ENCODE measurements around the gene MTCL1.

Gene MTCL1

GRCh38 chr18:8726963-8727705 is 21.8 kb downstream of the MTCL1 start:
- Histone ChIP-seq H3K9me3 (ENCODE audit: insufficient read depth, low read depth, low read length) (no peaks in the 10 kb centered on the region), H3K27me3 (ENCODE audit: insufficient read depth, low read length, poor library complexity, severe bottlenecking) (no peaks in the 10 kb centered on the region), H3K9ac (ENCODE audit: low read depth, low read length, poor library complexity, severe bottlenecking) (peak overlapping the region; percentile 63), H2AFZ (ENCODE audit: low read length) (no peak overlapping the region; the same call in 1 of the 2 replicates), H3K36me3 (ENCODE audit: insufficient read depth, low read length) (peaks cover 13% of the 10 kb centered on the region; the same call in 1 of the 2 replicates), H3K9me2 (replicated peaks; ENCODE audit: low read depth, low read length) (no peaks in the 10 kb centered on the region), H4K20me1 (ENCODE audit: insufficient read depth, low read length, poor library complexity, severe bottlenecking) (no peaks in the 10 kb centered on the region), H3K79me2 (ENCODE audit: insufficient read depth, low read length) (peaks cover 15% of the 10 kb centered on the region; the same call in 1 of the 2 replicates), H3K4me1 (ENCODE audit: insufficient read depth, low read length, poor library complexity, severe bottlenecking) (peaks cover 35% of the 10 kb centered on the region), H3K4me3 (ENCODE audit: low read length, poor library complexity, severe bottlenecking) (peak overlapping the region; percentile 43), H3F3A (ENCODE audit: low read depth) (0 out of 2 replicates have a peak, but pooled peaks cover 4% of the 10 kb centered on the region), H3K4me2 (ENCODE audit: low read depth, low read length, poor library complexity, severe bottlenecking) (peak overlapping the region; percentile 66)
- no peak for TF ChIP-seq EZH2phosphoT487 (IDR thresholded peaks at IDR 0.05; ENCODE audit: borderline replicate concordance)
- TF ChIP-seq CTCF (conservative IDR thresholded peaks at IDR 0.05; ENCODE audit: low read length) = no peak

GRCh38 chr18:8730080-8730827 is 24.9 kb downstream of the MTCL1 start:
- Histone ChIP-seq H3K9me2 (replicated peaks; ENCODE audit: low read depth, low read length) (no peaks in the 10 kb centered on the region), H3K27me3 (ENCODE audit: insufficient read depth, low read length, poor library complexity, severe bottlenecking) (no peaks in the 10 kb centered on the region), H3K4me2 (ENCODE audit: low read depth, low read length, poor library complexity, severe bottlenecking) (peak overlapping the region; percentile 66), H3F3A (ENCODE audit: low read depth) (0 out of 2 replicates have a peak, but pooled peaks cover 4% of the 10 kb centered on the region), H4K20me1 (ENCODE audit: insufficient read depth, low read length, poor library complexity, severe bottlenecking) (no peaks in the 10 kb centered on the region), H2AFZ (ENCODE audit: low read length) (no peak overlapping the region), H3K9me3 (ENCODE audit: insufficient read depth, low read depth, low read length) (no peaks in the 10 kb centered on the region), H3K4me1 (ENCODE audit: insufficient read depth, low read length, poor library complexity, severe bottlenecking) (peaks cover 61% of the 10 kb centered on the region), H3K9ac (ENCODE audit: low read depth, low read length, poor library complexity, severe bottlenecking) (peak overlapping the region; percentile 37), H3K36me3 (ENCODE audit: insufficient read depth, low read length) (0 out of 2 replicates have a peak, but pooled peaks cover 7% of the 10 kb centered on the region), H3K79me2 (ENCODE audit: insufficient read depth, low read length) (peaks cover 20% of the 10 kb centered on the region; the same call in 1 of the 2 replicates), H3K4me3 (ENCODE audit: low read length, poor library complexity, severe bottlenecking) (peak overlapping the region; percentile 54)
- TF ChIP-seq EZH2phosphoT487 (IDR thresholded peaks at IDR 0.05; ENCODE audit: borderline replicate concordance) (no peak), CTCF (conservative IDR thresholded peaks at IDR 0.05; ENCODE audit: low read length) (no peak)

GRCh38 chr18:8732442-8733360 is 27.3 kb downstream of the MTCL1 start:
- Histone ChIP-seq H3K79me2 (ENCODE audit: insufficient read depth, low read length) (peaks cover 12% of the 10 kb centered on the region; the same call in 1 of the 2 replicates), H3K9me2 (replicated peaks; ENCODE audit: low read depth, low read length) (no peaks in the 10 kb centered on the region), H2AFZ (ENCODE audit: low read length) (no peak overlapping the region), H3K27me3 (ENCODE audit: insufficient read depth, low read length, poor library complexity, severe bottlenecking) (no peaks in the 10 kb centered on the region), H3K4me3 (ENCODE audit: low read length, poor library complexity, severe bottlenecking) (no peak overlapping the region), H3K9ac (ENCODE audit: low read depth, low read length, poor library complexity, severe bottlenecking) (peak overlapping the region; percentile 5), H3K4me2 (ENCODE audit: low read depth, low read length, poor library complexity, severe bottlenecking) (no peak overlapping the region), H3K36me3 (ENCODE audit: insufficient read depth, low read length) (peaks cover 5% of the 10 kb centered on the region; the same call in 1 of the 2 replicates), H3F3A (ENCODE audit: low read depth) (0 out of 2 replicates have a peak, but pooled peaks cover 4% of the 10 kb centered on the region), H3K9me3 (ENCODE audit: insufficient read depth, low read depth, low read length) (no peaks in the 10 kb centered on the region), H4K20me1 (ENCODE audit: insufficient read depth, low read length, poor library complexity, severe bottlenecking) (no peaks in the 10 kb centered on the region), H3K4me1 (ENCODE audit: insufficient read depth, low read length, poor library complexity, severe bottlenecking) (peaks cover 56% of the 10 kb centered on the region)
- TF ChIP-seq CTCF (conservative IDR thresholded peaks at IDR 0.05; ENCODE audit: low read length) (no peak), EZH2phosphoT487 (IDR thresholded peaks at IDR 0.05; ENCODE audit: borderline replicate concordance) (no peak)

All from Loucy (cell line).